Cortex of kidney (tissue), 1 donor: Measurements from ENCODE around the gene FUT2.

Experiments
- DNase-seq: peaks from one replicate; lab custom pipeline; 2025; lab: John Stamatoyannopoulos, UW

The FUT2 gene

DNA sequence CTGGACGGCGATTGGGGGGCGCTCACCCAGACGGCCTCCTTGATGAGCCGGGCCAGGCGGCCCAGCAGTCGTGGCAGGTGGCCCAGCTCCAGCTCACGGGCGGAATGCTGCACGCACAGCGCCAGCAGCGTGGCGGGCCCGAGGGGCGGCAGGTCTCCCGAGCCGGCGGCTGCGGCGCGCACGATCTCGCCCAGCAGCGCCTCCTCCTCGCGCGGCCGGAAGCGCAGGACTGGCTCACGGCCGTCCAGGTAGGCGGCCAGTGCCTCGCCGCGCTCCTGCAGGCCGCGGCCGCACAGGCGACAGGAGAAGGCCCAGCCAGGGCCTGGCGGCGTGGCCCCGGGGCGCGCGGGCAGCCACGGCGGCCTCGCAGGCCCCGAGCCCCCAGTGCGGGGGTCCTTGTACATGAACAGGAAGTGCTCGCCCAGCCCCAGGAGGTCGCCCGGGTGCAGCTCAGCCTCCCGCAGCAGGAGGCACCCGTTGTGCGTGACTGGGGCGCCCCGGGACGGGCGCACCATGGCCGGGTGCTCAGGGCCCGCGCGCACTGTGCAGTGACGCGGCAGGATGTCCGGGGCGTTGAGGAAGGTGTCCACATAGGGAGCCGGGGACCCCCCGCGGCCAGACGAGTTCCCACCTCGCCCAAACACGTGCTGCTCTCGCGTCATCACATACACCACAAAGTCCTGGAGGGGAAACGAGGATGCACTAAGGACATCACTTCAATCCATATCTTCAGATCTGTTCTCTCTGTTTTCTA lies 33.3 kb downstream of the FUT2 start:
- no peak for DNase-seq

- DNase-seq = no peak
These were observed 35.7 kb downstream of the FUT2 start for GRCh38 chr19:48731452-48731851.

GRCh38 chr19:48734625-48735024 lies 38.9 kb downstream of the FUT2 start:
- DNase-seq = no peak

DNA sequence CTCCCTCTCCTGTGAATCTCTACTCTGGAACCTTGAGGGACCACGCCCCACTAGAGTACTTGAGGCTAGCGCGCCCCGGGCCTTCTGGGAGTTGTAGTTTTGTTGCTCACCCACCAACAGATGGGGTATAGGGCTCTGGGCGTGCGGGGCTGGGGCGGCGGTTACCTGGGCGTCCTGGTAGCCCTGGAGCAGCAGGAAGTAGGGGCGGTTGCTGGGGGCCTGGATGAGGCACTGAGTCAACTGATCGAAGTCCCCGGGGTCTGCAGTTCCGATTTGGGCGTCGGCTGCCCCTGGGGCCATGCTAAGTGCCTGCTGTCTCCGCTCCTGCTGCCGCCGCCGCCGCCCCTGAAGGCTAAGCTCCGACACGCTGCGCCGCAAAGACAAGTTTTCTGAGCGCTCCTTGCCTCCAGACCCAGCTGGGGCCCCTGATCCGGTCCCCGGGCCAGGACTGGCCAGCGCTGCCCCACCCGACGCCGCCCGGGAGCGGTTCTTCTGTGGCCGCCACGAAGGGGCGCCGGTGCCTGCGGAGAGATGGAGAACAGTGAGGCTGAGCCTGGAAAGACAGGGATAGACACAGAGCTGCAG lies 39.4 kb downstream of the FUT2 start:
- no peak for DNase-seq

DNA sequence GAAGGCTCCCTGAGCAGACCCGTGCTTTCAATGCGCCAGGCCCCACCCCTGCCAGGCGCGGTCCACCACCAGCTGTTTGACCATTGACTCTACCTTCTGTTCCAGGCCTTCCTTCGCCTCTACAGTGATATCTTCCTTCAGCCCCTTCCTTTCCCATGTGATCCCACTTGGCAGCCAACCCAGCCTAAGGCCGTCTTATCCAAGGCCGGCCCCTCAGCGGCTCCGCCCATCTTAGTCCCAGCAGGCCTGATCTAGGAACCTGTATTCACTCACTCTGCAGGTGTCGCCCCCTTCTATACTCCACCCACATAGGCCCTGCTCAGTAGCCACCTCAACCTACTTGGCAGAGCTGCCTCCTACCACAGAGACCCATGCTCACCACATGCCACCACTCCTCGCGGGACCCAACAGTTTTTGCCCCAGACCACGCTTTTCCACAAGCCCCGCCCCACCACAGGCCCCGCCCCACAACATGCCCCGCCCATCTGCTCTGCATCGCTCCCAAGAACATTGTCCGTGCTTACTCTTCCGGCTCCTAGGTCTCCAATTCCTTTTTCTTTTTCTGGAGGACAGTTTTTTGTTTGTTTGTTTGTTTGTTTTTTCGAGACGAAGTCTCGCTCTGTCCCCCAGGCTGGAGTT lies 41.7 kb downstream of the FUT2 start:
- no peak for DNase-seq

- peak; percentile 74 for DNase-seq
These were observed 43.0 kb downstream of the FUT2 start for GRCh38 chr19:48738557-48739403.

DNA sequence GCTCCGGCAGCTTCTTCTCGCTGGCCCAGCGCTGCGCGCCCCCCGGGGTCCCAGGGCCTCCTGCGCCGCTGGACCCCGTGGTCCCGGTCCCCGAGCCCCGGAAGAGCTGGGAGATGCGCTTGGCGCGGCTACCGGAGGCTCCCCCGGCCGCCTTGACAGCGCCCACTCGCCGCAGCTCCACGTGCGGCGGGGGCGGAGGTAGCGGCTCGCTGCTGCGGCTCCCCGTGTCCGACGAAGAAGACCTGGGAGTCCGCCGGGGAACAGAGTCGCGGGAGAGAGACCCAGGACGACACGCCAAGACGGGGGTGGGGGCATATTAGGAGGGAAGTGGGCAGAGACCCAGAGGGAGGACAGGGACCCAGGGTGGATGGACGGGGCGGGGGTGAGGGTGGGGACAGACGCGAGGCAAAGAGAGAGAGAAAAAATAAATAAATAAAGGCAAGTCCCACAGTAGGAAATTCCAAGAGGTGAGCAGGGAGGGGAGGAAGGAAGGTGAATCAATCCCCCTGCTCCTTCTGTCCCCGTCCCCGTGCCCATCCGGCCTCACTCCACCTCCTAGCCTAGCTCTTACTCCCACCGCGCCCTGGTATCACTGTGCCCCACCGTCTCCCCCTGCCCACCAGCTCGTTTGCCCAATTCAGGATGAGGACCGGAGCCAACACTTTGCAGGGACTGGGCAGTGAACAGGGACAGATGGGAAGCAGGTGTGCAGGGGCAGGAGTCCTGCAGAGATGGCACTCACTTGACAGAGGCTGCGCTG lies 43.8 kb downstream of the FUT2 start:
- no peak for DNase-seq

DNA sequence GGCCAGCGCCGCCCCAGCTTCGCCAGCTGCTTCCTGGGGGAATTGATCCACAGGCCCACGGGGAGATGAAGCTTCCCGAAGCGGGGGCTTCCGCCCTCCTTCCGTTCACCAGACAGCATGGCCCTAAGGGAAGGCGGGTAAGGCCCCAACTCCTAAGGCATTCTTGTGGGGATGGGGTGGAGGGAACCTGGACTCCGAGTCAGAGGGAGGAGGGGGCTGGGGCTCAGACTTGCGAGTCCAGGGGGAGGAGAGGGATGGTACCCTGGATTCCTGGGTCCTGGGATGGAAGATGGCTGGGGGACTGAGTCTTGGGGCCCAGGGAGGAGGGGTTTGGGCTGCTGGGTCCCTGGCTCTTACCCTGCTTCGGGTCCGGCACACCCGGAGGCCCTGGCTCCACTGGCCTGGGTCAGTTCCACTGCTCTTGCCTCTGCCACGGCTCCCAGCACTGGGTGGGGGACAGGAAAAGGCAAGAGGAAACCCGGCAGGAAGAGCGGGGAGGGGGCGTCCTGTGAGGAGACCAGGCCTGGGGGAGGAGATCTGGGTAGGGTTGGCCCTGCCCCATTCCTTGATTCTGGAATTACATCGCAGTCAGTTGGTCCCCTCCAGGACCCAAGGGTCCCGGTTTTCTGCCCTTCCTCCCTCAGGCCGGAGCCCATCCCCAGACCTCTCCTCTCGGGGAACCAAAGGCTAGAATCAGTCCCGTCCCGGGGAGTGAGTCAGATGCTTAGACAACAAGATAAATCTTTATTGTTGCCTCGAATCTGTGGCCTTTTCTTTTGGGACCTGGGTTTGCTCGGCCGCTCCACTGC lies 44.6 kb downstream of the FUT2 start, which contains the start of gene RASIP1:
Gene RASIP1 (minus strand): TSS at position 447 of the 809 bp plus-strand sequence. CDS start 328 bp downstream, at position 119.
- no peak for DNase-seq

DNA sequence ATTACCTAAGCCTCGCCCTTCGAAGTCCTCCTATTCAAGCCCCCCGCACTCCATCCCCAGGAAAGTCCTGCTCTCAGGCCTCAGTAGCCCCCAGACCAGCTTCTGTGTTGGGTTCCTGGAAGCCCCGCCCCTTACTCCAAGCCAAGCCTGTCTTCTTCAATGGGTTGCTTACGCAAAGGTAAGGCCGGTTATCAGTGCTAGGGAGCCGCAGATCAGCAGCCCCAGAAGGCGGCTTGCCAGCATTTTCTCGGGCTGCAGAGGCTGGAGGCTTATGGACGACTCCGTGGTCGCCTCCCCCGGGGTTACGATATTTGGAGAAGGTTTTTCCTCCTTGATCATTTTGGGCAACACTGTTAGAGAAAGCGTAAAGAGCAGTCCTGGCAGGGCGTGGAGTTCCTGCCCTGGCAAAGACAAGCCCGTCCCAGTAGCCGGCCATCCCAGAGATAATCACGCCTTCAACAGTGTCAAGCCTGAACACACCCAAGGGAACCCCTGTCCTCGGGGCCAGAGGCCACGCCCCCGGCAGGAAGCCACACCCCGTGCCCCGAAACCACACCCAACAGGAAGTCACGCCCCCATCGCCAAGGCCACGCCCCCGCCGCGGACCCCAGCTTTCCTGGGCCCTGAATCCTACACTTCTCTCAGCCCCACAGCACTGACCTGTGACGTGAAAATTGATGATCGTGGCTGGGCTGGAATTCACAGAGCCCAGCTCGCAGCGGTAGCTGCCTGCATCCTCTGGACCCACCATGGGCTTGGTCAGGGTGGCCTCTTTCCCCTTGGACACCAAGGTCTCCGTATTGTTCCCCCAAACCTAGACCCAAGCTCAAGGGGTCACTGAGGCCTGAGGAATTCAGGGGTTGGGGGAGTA lies 45.6 kb downstream of the FUT2 start:
- no peak for DNase-seq

- DNase-seq = no peak
These were observed 46.3 kb downstream of the FUT2 start for GRCh38 chr19:48742096-48742495.

DNA sequence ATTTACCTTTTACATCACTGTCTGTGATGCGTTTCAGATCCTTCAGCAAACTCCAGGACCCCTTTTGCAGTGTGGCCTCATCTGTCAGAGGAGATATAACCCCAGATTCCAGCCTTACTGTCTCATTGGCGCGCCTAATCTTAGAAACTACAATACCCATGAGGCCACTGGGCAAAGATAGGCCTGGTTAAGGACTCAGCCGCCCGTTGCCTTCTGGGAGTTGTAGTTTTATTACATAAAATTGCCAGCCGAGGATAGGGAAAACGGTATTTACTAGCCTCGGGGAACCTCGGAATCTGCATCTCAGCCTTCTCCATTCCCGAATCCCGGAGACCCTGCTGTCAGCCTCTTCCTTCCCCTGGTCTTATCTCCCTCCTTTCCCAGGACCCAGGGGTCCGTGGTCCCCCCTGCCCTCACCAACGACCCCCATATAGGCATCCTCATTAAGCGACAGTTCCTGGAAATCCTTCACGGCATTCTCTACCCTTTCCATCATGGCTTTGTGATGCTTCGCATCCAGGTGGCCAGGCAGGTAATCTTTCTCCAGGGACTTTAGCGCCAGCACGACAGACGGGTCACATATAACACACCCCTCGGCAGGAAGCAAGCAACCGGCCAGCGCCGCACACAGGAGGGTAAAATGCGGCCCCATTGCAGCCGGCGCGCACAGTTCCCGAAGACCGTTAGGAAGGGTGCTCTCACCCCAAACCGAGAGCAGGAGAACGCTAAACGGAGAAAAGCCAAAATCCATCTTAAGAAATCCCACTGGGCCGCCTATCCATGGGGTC lies 49.6 kb downstream of the FUT2 start:
- DNase-seq = no peak

- DNase-seq = no peak
These were observed 50.3 kb downstream of the FUT2 start for GRCh38 chr19:48746110-48746509.

DNA sequence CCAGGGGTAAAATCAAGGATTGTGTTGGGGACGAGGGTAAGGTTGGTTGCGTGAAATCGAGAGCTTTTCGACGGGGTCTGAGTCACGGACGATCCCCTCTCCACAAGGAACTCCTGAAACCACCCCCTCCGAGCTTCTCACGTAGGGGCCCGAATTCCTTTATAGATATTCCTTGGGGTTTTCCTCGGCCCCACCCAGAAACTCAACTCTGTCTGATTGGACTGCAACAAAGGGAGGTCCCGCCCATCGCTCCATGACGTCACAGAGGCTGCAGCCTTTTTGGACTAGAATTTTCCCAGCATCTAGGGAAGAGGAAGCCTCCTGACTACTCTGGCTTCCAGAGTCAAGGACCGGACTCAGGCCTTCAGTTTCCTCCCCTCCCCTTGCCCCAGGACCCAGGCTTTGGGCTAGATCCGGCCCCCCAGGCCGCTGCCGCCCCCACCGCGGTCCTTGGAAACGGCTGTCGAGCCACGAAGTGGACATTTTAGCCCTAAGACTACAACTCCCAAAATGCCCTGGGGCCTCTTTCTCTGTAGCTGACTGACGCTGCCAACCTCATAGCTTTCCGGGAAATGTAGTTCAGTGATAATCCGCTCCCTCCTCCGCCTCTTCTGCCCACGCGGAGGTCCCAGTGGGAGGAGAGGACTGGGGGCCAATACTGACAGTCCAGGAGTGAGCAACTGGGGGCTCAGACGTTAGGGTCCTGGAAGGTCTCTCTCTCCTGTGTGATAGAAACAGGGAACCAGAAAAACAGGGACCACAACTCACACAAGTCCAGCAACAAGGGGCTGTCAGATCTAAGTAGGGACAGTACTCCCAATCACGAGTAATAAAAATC lies 51.2 kb downstream of the FUT2 start, which contains the start of gene IZUMO1:
Gene IZUMO1 (minus strand): TSS at position 172 of the 838 bp plus-strand sequence. CDS start 1,050 bp downstream, outside the sequence.
- DNase-seq = no peak

- no peak for DNase-seq
These were observed 53.9 kb downstream of the FUT2 start for GRCh38 chr19:48749571-48750198.

DNA sequence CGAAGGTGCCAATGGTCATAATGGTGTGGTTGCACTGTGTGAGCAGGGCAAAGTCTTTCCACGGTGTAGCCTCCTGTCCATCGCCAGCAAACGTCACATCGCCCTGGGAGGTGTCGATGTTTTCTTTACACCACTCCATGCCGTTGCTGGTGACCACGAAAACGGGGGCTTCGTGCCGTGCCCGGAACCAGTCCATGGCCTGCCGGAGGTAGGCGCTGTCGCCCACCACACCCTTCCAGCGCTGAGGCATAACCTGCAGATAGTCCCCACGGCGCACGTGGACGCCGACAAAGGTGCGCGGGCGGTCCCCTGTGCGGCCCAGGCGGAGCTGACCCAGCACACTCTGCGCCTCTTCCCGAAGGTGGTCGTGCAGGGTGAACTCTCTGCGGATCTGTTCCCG lies 54.6 kb downstream of the FUT2 start:
- DNase-seq = no peak

DNA sequence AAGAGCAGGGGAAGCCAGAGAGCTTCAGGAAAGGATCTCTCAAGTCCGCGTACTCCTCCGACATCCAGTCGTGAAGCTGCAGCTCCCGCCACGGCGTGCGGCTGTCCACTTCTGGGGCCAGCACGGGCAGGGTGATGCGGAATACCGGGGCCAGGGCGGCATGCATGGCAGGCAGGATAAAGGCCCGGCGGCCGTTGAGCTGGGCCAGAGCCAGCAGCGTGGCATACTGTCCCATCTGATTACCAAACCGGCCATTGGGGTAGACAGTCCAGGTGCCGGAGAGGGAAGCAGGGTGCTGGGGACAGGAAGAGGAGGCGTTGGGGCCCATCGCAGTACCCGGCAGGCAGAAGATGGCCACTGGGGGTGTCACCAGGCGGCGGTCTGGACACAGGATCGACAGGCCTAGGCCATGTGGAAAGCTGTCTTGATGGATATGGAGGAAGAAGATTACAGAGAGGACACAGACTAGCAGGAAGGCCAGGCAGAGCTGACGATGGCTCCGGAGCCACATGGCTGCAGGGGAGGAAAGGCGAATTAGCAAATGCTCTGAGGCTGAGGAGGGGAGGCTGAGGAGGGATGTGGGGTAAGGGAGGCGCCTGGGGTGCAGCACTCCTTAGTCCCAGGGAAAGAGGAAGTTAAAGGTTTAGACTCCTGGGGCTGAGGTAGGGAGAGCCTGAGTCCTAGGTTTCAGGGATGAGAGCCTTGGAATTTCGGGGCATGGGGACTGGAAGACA lies 55.2 kb downstream of the FUT2 start:
- no peak for DNase-seq
